BLaER1 treated with 17β-estradiol and CSF1 and Interleukin-3, amounts not matched to agents 10 nM and 100 nM (cell line): ENCODE measurements around the gene ZC3H15.
"Not testable (repeated sequence)": the region's sequence is repeated elsewhere in the genome, so short reads cannot be mapped to it uniquely, and the experiment has no call there.

Source experiments
- H3K27ac ChIP-seq, 11 experiments: shearing (Covaris generic); formaldehyde crosslinking; 2 replicates each; pipeline ENCODE4 v1.8.1; 2022
- H3K27me3 ChIP-seq, 11 experiments: shearing (Covaris generic); formaldehyde crosslinking; 2 replicates each; pipeline ENCODE4 v1.8.1; 2022
- H3K36me3 ChIP-seq, 11 experiments: shearing (Covaris generic); formaldehyde crosslinking; 2 replicates each; pipeline ENCODE4 v1.8.1; 2022
- H3K4me1 ChIP-seq, 10 experiments: shearing (Covaris generic); formaldehyde crosslinking; 2 replicates each; pipeline ENCODE4 v1.8.1; 2022
- H3K4me2 ChIP-seq, 11 experiments: shearing (Covaris generic); formaldehyde crosslinking; 2 replicates each; pipeline ENCODE4 v1.8.1; 2022
- H3K4me3 ChIP-seq, 10 experiments: shearing (Covaris generic); formaldehyde crosslinking; 2 replicates each; pipeline ENCODE4 v1.8.1; 2022
- H3K9ac ChIP-seq, 11 experiments: shearing (Covaris generic); formaldehyde crosslinking; 2 replicates each; pipeline ENCODE4 v1.8.1; 2022
- H3K9me3 ChIP-seq, 11 experiments: shearing (Covaris generic); formaldehyde crosslinking; replicated peaks in 1 of 11; 2 replicates each; pipeline ENCODE4 v1.8.1; 2022
- H4K20me1 ChIP-seq, 11 experiments: shearing (Covaris generic); formaldehyde crosslinking; 2 replicates each; pipeline ENCODE4 v1.8.1; 2022
- Cebpa-rat ChIP-seq, 11 experiments: shearing (Covaris generic); IDR thresholded peaks; 2 replicates each; pipeline ENCODE4 v1.8.1; 2022

The ZC3H15 gene

DNA sequence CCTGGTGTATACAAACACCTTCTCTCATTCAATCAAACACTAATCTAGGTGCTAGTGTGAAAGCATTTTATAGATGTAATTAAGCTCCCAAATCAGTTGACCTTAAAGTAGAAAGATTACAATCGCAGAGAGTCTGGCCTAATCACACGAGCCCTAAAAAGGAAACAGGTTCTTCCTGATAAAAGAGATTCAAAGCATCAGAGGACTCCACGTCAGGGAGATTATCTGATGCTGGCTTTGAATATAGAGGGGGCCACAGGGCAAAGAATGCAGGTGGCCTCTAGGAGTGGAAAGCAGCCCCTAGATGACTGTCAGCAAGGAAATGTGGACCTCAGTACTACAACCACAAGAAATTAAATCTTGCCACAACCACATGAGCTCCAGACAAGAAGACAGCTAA is 28.2 kb upstream of the ZC3H15 start:
- H3K9ac ChIP-seq = no peak overlapping the region
- no peak for TF ChIP-seq Cebpa-rat (IDR thresholded peaks at IDR 0.05)
- peaks cover 0 to 9% (median 6%) of the 10 kb centered on the region in 10 experiments; a peak in 11 of 20 replicates for H3K4me1 ChIP-seq
- H3K4me2 ChIP-seq = peak overlapping the region in 7 of 11 experiments; percentile 9 to 44 (median 27); a peak in 7 of 22 replicates
- peaks cover 0 to 20% (median 3%) of the 10 kb centered on the region in 11 experiments; a peak in 5 of 22 replicates for H3K36me3 ChIP-seq
- no peak overlapping the region for H3K4me3 ChIP-seq
- H3K27me3 ChIP-seq = no peaks in the 10 kb centered on the region
- H4K20me1 ChIP-seq = no peaks in the 10 kb centered on the region
- no peaks in the 10 kb centered on the region; a peak in 1 of 22 replicates for H3K9me3 ChIP-seq
- H3K27ac ChIP-seq = no peak overlapping the region

DNA sequence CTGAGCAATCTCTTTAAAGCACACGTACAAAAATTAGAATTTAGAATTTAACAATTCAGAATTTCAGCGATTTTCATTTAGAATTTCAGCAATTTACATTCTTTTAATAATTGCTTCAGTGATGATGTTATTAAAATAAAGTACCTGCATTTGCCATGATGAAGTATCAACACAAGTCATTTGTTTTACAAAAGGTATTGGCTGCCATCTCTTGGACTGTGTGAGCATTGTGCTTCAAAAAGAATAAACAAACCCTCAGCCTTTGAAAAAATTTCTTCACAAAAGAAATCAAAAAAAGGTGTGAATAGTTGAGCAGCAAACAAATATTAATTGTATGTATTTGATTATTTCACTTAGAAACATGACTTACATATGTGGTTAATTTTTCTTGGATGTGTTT is 27.1 kb upstream of the ZC3H15 start:
- Histone ChIP-seq H3K9me3 (no peaks in the 10 kb centered on the region; a peak in 1 of 22 replicates), H3K4me3 (no peak overlapping the region), H3K9ac (no peak overlapping the region), H3K27ac (no peak overlapping the region), H3K4me2 (no peak overlapping the region), H3K36me3 (peaks cover 0 to 20% (median 3%) of the 10 kb centered on the region in 11 experiments; a peak in 5 of 22 replicates), H3K4me1 (peaks cover 0 to 9% (median 6%) of the 10 kb centered on the region in 10 experiments; a peak in 11 of 20 replicates), H3K27me3 (no peaks in the 10 kb centered on the region), H4K20me1 (no peaks in the 10 kb centered on the region)
- no peak for TF ChIP-seq Cebpa-rat (IDR thresholded peaks at IDR 0.05)

DNA sequence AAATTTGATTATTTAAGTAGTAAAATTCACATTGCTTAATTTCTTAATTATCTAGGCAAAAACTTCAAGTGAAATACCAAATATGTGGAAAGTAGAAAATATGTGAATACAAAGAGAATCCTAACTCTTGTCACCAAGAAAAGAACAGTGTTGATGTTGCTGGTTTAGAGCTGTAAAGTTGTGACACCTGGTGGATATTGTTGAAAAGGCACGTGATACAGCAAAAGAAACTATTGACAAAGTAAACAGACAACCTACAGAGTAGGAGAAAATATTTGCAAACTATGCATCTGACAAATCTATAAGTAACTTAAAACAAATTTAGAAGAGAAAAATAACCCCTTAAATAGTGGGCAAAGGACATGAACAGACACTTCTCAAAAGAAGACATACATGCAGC is 25.6 kb upstream of the ZC3H15 start:
- H3K4me2 ChIP-seq = no peak overlapping the region
- no peak for TF ChIP-seq Cebpa-rat (IDR thresholded peaks at IDR 0.05)
- no peaks in the 10 kb centered on the region for H3K27me3 ChIP-seq
- no peak overlapping the region for H3K27ac ChIP-seq
- H3K9me3 ChIP-seq = no peaks in the 10 kb centered on the region; a peak in 1 of 22 replicates
- no peaks in the 10 kb centered on the region for H4K20me1 ChIP-seq
- peaks cover 0 to 9% (median 6%) of the 10 kb centered on the region in 10 experiments; a peak in 11 of 20 replicates for H3K4me1 ChIP-seq
- H3K4me3 ChIP-seq = no peak overlapping the region
- peaks cover 0 to 13% (median 3%) of the 10 kb centered on the region in 11 experiments; a peak in 4 of 22 replicates for H3K36me3 ChIP-seq
- no peak overlapping the region for H3K9ac ChIP-seq

DNA sequence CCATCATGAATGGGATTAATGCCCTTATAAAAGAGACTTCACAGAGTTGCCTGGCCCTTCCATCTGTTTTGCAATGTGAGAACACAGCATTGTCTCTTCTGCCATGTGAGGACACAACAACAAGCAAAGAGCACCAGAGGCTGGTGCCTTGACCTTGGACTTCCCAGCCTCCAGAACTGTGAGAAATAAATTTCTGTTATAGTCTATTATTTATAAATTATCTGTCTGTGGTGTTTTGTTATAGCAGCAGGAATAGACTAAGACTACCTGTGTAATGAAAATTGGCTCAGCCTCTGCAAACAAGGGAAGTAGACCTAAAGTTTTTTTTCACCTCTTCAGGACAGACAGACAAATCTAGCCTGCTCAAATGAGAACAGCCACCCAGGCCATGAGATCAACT is 19.3 kb upstream of the ZC3H15 start:
- peaks cover 9 to 23% (median 14%) of the 10 kb centered on the region in 11 experiments for H3K9me3 ChIP-seq
- no peak overlapping the region for H3K4me2 ChIP-seq
- H3K9ac ChIP-seq = no peak overlapping the region
- H3K27me3 ChIP-seq = no peaks in the 10 kb centered on the region
- H4K20me1 ChIP-seq = no peaks in the 10 kb centered on the region
- no peak overlapping the region for H3K4me3 ChIP-seq
- no peak for TF ChIP-seq Cebpa-rat (IDR thresholded peaks at IDR 0.05)
- H3K36me3 ChIP-seq = no peaks in the 10 kb centered on the region; a peak in 1 of 22 replicates
- H3K4me1 ChIP-seq = no peaks in the 10 kb centered on the region
- no peak overlapping the region for H3K27ac ChIP-seq

DNA sequence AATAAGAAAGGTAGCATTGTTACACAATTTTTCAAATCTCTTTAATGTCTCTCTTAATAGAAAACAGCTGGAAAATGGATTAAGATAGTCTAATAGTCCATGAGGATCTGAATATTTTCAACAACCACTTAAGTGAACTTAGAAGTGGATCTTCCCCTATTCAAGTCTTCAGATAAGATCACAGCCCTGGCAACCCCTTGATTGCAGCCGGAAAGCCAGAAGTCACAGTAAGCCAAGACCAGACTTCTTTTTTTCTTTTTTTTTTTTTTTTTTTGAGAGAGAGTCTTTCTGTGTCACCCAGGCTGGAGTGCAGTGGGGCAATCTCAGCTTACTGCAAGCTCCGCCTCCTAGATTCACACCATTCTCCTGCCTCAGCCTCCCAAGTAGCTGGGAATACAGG is 18.6 kb upstream of the ZC3H15 start:
- Histone ChIP-seq H3K36me3 (no peaks in the 10 kb centered on the region; a peak in 1 of 22 replicates), H4K20me1 (no peaks in the 10 kb centered on the region), H3K9me3 (peaks cover 15 to 30% (median 20%) of the 10 kb centered on the region in 11 experiments), H3K4me1 (no peaks in the 10 kb centered on the region), H3K4me3 (no peak overlapping the region), H3K9ac (no peak overlapping the region), H3K27me3 (no peaks in the 10 kb centered on the region), H3K4me2 (no peak overlapping the region), H3K27ac (no peak overlapping the region)
- no peak for TF ChIP-seq Cebpa-rat (IDR thresholded peaks at IDR 0.05)

DNA sequence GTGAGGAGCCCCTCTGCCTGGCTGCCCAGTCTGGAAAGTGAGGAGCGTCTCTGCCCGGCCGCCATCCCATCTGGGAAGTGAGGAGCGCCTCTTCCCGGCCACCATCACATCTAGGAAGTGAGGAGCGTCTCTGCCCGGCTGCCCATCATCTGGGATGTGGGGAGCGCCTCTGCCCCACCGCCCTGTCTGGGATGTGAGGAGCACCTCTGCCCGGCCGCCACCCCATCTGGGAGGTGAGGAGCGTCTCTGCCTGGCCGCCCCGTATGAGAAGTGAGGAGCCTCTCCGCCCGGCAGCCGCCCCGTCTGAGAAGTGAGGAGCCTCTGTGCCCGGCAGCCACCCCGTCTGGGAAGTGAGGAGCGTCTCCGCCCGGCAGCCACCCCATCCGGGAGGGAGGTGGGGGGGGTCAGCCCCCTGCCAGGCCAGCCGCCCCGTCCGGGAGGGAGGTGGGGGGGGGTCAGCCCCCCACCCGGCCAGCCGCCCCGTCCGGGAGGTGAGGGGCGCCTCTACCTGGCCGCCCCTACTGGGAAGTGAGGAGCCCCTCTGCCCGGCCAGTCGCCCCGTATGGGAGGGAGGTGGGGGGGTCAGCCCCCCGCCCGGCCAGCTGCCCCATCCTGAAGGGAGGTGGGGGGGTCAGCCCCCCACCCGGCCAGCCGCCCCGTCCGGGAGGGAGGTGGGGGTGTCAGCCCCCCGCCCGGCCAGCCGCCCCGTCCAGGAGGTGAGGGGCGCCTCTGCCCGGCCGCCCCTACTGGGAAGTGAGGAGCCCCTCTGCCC is 13.2 kb upstream of the ZC3H15 start:
- H3K4me1 ChIP-seq, H3K27me3 ChIP-seq, H4K20me1 ChIP-seq, H3K4me2 ChIP-seq, H3K4me3 ChIP-seq, H3K9ac ChIP-seq, H3K36me3 ChIP-seq, H3K27ac ChIP-seq: not testable (repeated sequence)
- H3K9me3 ChIP-seq = peaks cover 29 to 41% (median 35%) of the 10 kb centered on the region in 11 experiments

DNA sequence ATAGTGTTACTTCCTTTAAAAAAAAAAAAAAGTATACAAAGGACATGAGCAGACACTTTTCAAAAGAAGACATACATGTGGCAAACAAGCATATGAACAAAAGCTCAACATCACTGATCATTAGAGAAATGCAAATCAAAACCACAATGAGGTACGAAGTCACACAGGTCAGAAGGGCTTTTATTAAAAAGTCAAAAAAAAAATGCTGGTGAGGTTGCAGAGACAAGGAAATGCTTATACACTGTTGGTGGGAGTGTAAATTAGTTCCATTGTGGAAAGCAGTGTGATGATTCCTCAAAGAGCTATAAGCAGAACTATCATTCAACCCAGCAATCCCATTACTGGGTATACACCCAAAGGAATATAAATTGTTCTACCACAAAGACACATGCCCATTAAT is 11.8 kb upstream of the ZC3H15 start:
- not testable (repeated sequence) for H3K27me3 ChIP-seq, H3K4me2 ChIP-seq, H3K27ac ChIP-seq, H4K20me1 ChIP-seq, H3K36me3 ChIP-seq, H3K4me1 ChIP-seq, H3K9ac ChIP-seq, H3K4me3 ChIP-seq
- H3K9me3 ChIP-seq = peaks cover 29 to 41% (median 35%) of the 10 kb centered on the region in 11 experiments

DNA sequence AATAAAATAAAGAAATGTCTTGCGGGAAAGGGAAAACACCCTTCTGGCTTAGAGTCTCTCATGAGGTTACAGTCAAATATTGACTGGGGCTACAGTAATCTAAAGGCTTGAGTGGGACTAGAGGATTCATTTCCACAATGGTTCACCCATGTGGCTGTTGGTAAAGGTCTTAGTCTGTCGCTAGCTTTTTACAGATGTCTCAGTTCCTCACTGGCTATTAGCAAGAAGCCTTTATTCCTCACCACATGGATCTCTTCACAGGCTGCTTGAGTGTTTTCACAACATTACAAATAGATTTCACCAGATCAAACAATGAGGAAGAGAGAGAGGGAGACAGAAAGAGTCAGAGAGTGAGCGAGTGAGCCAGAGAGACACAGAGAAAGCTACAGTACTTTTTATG is 8.3 kb upstream of the ZC3H15 start:
- no peak overlapping the region for H3K4me3 ChIP-seq
- H3K9ac ChIP-seq = no peak overlapping the region
- no peaks in the 10 kb centered on the region for H3K4me1 ChIP-seq
- no peak overlapping the region for H3K4me2 ChIP-seq
- no peaks in the 10 kb centered on the region; a peak in 1 of 22 replicates for H4K20me1 ChIP-seq
- no peaks in the 10 kb centered on the region for H3K27me3 ChIP-seq
- no peak overlapping the region for H3K27ac ChIP-seq
- H3K9me3 ChIP-seq = peaks cover 6 to 18% (median 15%) of the 10 kb centered on the region in 11 experiments; a peak in 15 of 22 replicates
- H3K36me3 ChIP-seq = peaks cover 0 to 6% (median 0%) of the 10 kb centered on the region in 11 experiments; a peak in 3 of 22 replicates
- no peak for TF ChIP-seq Cebpa-rat (IDR thresholded peaks at IDR 0.05)

DNA sequence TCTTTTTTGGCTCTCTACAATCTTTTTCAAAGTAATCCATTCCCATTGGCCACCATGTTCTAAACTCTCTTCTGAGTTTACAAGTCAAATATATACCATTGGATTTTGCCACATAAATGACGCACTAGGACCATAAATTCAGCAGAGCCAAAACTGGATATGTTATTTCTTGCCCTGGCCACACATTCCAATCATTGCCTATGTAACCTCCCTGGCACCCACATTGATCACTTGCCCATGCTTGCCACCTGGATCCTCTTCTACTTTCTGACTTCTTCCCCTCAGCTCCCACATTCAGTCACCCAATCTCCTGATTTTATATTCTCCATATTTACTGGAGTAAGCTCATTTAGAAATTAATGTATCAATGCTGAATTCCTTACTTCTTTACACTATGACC is 5.1 kb upstream of the ZC3H15 start:
- Histone ChIP-seq H3K4me2 (no peak overlapping the region), H4K20me1 (no peaks in the 10 kb centered on the region; a peak in 1 of 22 replicates), H3K9me3 (peaks cover 0 to 3% (median 0%) of the 10 kb centered on the region in 11 experiments; a peak in 1 of 22 replicates), H3K27me3 (no peaks in the 10 kb centered on the region), H3K27ac (no peak overlapping the region), H3K4me1 (peaks cover 10 to 20% (median 18%) of the 10 kb centered on the region in 10 experiments; a peak in 19 of 20 replicates), H3K36me3 (no peaks in the 10 kb centered on the region; a peak in 1 of 22 replicates), H3K9ac (no peak overlapping the region), H3K4me3 (no peak overlapping the region)
- TF ChIP-seq Cebpa-rat (IDR thresholded peaks at IDR 0.05) = no peak
